ENCODE results near the gene RMND5B. TPM values are rescaled to one million over a fixed set of nuclear protein-coding genes. Genes with fewer than 3 reads are reported as not detected.
"Not testable (repeated sequence)": the region's sequence is repeated elsewhere in the genome, so short reads cannot be mapped to it uniquely, and the experiment has no call there.

The RMND5B gene
- total and polyA plus RNA-seq, 8 donors: 12.1 to 29.8 (median 18.1) TPM

- intact Hi-C loops (cut with DNase I): no loop called here
- ATAC-seq: no peak
- no peak for TF ChIP-seq CTCF (IDR thresholded peaks at IDR 0.05)
These were observed 44.5 kb upstream of the RMND5B start for GRCh38 chr5:178086266-178086665.

GRCh38 chr5:178087199-178087598 lies 43.6 kb upstream of the RMND5B start:
- 35 to 47% methylated on average over 5 of the region's 5 CpGs for WGBS, 2 donors

More at GRCh38 chr5:178086266-178086665, 44.5 kb upstream of the RMND5B start:
- 28 to 29% methylated on average over 24 to 25 of the region's 25 CpGs for WGBS, 2 donors
- Histone ChIP-seq H3K27me3 (peaks cover 0 to 3% (median 0%) of the 10 kb centered on the region in 4 donors), H3K9me3 (no peaks in the 10 kb centered on the region), H3K36me3 (no peaks in the 10 kb centered on the region), H3K4me1 (no peaks in the 10 kb centered on the region), H3K4me3 (no peak overlapping the region), H3K27ac (no peak overlapping the region)
- no peak for DNase-seq
- FAIRE-seq: no peak

GRCh38 chr5:178090856-178091255 lies 40.0 kb upstream of the RMND5B start:
- no peak for TF ChIP-seq CTCF (IDR thresholded peaks at IDR 0.05)
- WGBS, 2 donors: 85 to 88% methylated on average over 6 of the region's 6 CpGs
- ATAC-seq (no peak), DNase-seq (no peak), FAIRE-seq (no peak)
- Histone ChIP-seq H3K9me3 (no peaks in the 10 kb centered on the region), H3K4me3 (no peak overlapping the region), H3K27me3 (peaks cover 0 to 3% (median 0%) of the 10 kb centered on the region in 4 donors), H3K36me3 (no peaks in the 10 kb centered on the region), H3K4me1 (no peaks in the 10 kb centered on the region), H3K27ac (no peak overlapping the region)
- intact Hi-C loops (cut with DNase I): no loop called here

More at GRCh38 chr5:178087199-178087598, 43.6 kb upstream of the RMND5B start:
- FAIRE-seq; H3K9me3 ChIP-seq; H3K4me3 ChIP-seq; H3K27ac ChIP-seq; H3K4me1 ChIP-seq; H3K27me3 ChIP-seq; ATAC-seq; DNase-seq; intact Hi-C loops (cut with DNase I); H3K36me3 ChIP-seq: not testable (repeated sequence)

GRCh38 chr5:178093134-178093533 lies 37.7 kb upstream of the RMND5B start:
- H3K4me1 ChIP-seq: no peaks in the 10 kb centered on the region
- H3K36me3 ChIP-seq: no peaks in the 10 kb centered on the region
- no peak for FAIRE-seq
- TF ChIP-seq CTCF (IDR thresholded peaks at IDR 0.05): no peak
- intact Hi-C loops (cut with DNase I): no loop called here
- H3K4me3 ChIP-seq: no peak overlapping the region
- no peaks in the 10 kb centered on the region for H3K27me3 ChIP-seq
- no peaks in the 10 kb centered on the region for H3K9me3 ChIP-seq
- no peak overlapping the region for H3K27ac ChIP-seq
- ATAC-seq: no peak
- DNase-seq: no peak
- 65 to 83% methylated on average over 2 of the region's 2 CpGs for WGBS, 2 donors

- intact Hi-C loops (cut with DNase I): no loop called here
These were observed 36.5 kb upstream of the RMND5B start for GRCh38 chr5:178094345-178094744.

More at GRCh38 chr5:178094345-178094744, 36.5 kb upstream of the RMND5B start:
- no peak for FAIRE-seq
- Histone ChIP-seq H3K9me3 (no peaks in the 10 kb centered on the region), H3K27me3 (no peaks in the 10 kb centered on the region), H3K4me3 (no peak overlapping the region), H3K4me1 (no peaks in the 10 kb centered on the region), H3K36me3 (no peaks in the 10 kb centered on the region), H3K27ac (no peak overlapping the region)
- no peak for ATAC-seq
- WGBS, 2 donors: 72 to 84% methylated on average over 9 of the region's 9 CpGs
- no peak for TF ChIP-seq CTCF (IDR thresholded peaks at IDR 0.05)
- no peak for DNase-seq

All from pancreas (tissue), 10 donors.